ENCODE results near the gene ZXDC.

ZXDC gene

DNA sequence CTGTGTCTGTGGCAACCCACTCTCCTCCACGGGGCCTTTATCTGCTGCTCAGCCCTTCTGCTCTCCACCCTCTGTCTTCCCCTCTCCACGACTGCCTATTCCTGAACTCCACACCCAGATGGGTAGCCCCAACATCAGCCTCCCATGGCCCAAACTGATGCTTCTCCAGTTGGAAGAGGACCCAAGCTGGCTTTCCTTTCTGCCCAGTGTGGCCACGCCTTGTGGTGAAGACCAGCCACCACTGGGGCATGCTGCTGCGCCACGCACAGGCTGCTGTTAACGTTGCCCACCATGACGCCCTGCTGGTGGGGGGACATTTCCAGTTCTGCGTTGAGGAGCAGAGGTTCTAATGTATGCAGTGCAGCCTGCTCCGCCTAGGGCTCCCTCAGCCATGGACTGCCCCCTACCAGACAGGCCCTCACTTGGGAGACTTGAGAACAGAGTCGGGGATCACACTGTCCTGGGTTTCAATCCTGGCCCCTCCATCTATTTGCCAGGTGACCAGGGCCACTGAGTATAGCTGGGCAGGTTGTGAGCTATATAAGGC lies 54.0 kb downstream of the ZXDC start:
- H3K36me3 ChIP-seq (ENCODE audit: insufficient read depth, low read length) = no peaks in the 10 kb centered on the region
- DNase-seq (ENCODE audit: low read depth, low spot score) = no peak
- no peak for TF ChIP-seq EZH2 (IDR thresholded peaks at IDR 0.05)
- TF ChIP-seq FOXP2 (optimal IDR thresholded peaks at IDR 0.05; ENCODE audit: control extremely low read depth, extremely low read length, insufficient read depth) = no peak
- TF ChIP-seq POLR2AphosphoS5 (IDR thresholded peaks at IDR 0.05; ENCODE audit: borderline replicate concordance, low read depth, low read length) = no peak
- peaks cover 6% of the 10 kb centered on the region; the same call in 1 of the 2 replicates for H3K9me3 ChIP-seq (ENCODE audit: low read depth, low read length)
- H3K4me3 ChIP-seq = no peak overlapping the region
- no peak overlapping the region for H3K9ac ChIP-seq (ENCODE audit: insufficient read length)
- no peak overlapping the region for H3K27ac ChIP-seq

- no peak overlapping the region for H3K9ac ChIP-seq (ENCODE audit: insufficient read length)
- H3K9me3 ChIP-seq (ENCODE audit: low read depth, low read length) = no peaks in the 10 kb centered on the region
- no peak overlapping the region for H3K27ac ChIP-seq
- H3K4me3 ChIP-seq = no peak overlapping the region
- TF ChIP-seq EZH2 (IDR thresholded peaks at IDR 0.05) = no peak
- no peak for TF ChIP-seq POLR2AphosphoS5 (IDR thresholded peaks at IDR 0.05; ENCODE audit: borderline replicate concordance, low read depth, low read length)
- no peak for TF ChIP-seq FOXP2 (optimal IDR thresholded peaks at IDR 0.05; ENCODE audit: control extremely low read depth, extremely low read length, insufficient read depth)
- no peaks in the 10 kb centered on the region for H3K36me3 ChIP-seq (ENCODE audit: insufficient read depth, low read length)
- no peak for DNase-seq (ENCODE audit: low read depth, low spot score)
Measured at GRCh38 chr3:126419886-126420786, 55.6 kb downstream of the ZXDC start.

DNA sequence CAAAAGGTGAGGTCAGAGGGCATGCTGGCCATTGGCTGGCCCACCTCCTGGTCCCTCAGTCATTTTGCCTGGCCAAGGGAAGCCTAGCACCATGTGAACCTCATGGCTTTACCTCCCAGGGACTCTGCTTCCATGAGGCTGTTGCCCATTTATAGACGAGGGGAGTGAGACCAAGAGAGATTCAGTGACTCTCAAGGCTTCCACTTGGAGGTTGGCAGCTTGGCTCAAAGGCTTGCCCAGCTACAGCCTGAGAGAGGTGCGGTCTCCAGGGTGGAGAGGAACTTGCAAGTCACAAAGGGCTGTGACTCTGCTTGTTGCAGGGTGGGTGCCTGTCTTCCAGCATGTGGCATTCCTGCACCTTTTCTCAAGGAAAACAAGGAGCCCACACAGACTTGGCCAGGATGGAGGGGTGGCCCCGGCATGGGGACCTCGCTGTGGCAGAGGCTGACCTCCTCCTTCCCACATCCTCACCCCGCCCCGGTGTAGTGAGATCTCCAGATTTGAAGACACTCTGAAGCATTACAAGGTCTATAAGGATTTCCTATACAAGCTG lies 56.5 kb downstream of the ZXDC start:
- DNase-seq (ENCODE audit: low read depth, low spot score) = no peak
- no peak for TF ChIP-seq POLR2AphosphoS5 (IDR thresholded peaks at IDR 0.05; ENCODE audit: borderline replicate concordance, low read depth, low read length)
- TF ChIP-seq FOXP2 (optimal IDR thresholded peaks at IDR 0.05; ENCODE audit: control extremely low read depth, extremely low read length, insufficient read depth) = no peak
- TF ChIP-seq EZH2 (IDR thresholded peaks at IDR 0.05) = no peak
- no peak overlapping the region for H3K4me3 ChIP-seq
- H3K36me3 ChIP-seq (ENCODE audit: insufficient read depth, low read length) = no peaks in the 10 kb centered on the region
- H3K27ac ChIP-seq = no peak overlapping the region
- H3K9ac ChIP-seq (ENCODE audit: insufficient read length) = no peak overlapping the region
- no peaks in the 10 kb centered on the region for H3K9me3 ChIP-seq (ENCODE audit: low read depth, low read length)

DNA sequence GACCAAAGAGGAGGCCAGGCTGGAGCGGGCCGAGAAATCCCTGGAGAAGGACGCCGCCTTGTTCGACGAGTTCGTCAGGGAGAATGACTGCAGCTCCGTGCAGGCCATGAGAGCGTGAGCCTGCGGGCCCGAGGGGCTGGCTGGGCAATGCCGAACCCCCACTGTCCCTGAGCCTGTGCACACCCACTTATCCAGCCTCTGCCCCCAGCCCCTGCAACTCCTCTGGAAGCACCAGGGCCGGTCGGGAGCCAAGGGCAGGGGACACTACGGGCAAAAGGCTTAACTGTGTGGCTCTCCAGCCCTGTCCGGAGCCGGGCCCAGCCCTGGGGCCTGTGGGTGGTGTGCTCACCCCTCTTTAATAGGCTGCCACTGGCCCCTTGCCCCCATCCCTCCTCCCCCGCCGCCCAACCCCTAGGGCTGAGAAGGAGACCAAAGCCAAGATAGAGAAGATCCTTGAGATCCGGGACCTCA lies 57.0 kb downstream of the ZXDC start:
- Histone ChIP-seq H3K9ac (ENCODE audit: insufficient read length) (no peak overlapping the region), H3K9me3 (ENCODE audit: low read depth, low read length) (no peaks in the 10 kb centered on the region), H3K36me3 (ENCODE audit: insufficient read depth, low read length) (no peaks in the 10 kb centered on the region), H3K4me3 (no peak overlapping the region), H3K27ac (no peak overlapping the region)
- no peak for DNase-seq (ENCODE audit: low read depth, low spot score)
- TF ChIP-seq FOXP2 (optimal IDR thresholded peaks at IDR 0.05; ENCODE audit: control extremely low read depth, extremely low read length, insufficient read depth) (no peak), EZH2 (IDR thresholded peaks at IDR 0.05) (no peak), POLR2AphosphoS5 (IDR thresholded peaks at IDR 0.05; ENCODE audit: borderline replicate concordance, low read depth, low read length) (no peak)

- Histone ChIP-seq H3K4me3 (no peak overlapping the region), H3K36me3 (ENCODE audit: insufficient read depth, low read length) (no peaks in the 10 kb centered on the region), H3K9me3 (ENCODE audit: low read depth, low read length) (no peaks in the 10 kb centered on the region), H3K9ac (ENCODE audit: insufficient read length) (no peak overlapping the region), H3K27ac (no peak overlapping the region)
- DNase-seq (ENCODE audit: low read depth, low spot score) = no peak
- no peak for TF ChIP-seq FOXP2 (optimal IDR thresholded peaks at IDR 0.05; ENCODE audit: control extremely low read depth, extremely low read length, insufficient read depth)
- no peak for TF ChIP-seq POLR2AphosphoS5 (IDR thresholded peaks at IDR 0.05; ENCODE audit: borderline replicate concordance, low read depth, low read length)
- TF ChIP-seq EZH2 (IDR thresholded peaks at IDR 0.05) = no peak
Measured at GRCh38 chr3:126417981-126418530, 57.6 kb downstream of the ZXDC start.

DNA sequence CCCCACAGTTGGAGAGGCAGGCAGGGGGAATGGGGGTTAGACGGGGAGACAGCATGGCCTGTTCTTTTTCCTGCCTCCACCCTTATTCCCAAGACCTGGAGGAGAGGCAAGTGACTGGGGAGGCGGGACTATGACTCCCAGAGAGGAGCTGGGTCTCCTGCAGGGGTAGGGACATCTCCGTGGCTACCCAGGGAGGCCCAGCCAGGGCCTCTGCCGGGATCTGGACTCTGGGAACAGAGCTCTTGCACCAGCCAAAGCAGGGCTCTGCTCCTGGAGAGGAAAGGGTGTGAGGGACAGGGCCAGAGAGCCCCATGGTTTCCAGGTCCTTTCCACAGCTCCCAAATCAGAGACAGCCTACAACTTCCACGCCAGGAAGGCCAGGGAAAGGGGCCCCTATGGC lies 58.2 kb downstream of the ZXDC start:
- no peak overlapping the region for H3K27ac ChIP-seq
- H3K9me3 ChIP-seq (ENCODE audit: low read depth, low read length) = no peaks in the 10 kb centered on the region
- no peak for TF ChIP-seq POLR2AphosphoS5 (IDR thresholded peaks at IDR 0.05; ENCODE audit: borderline replicate concordance, low read depth, low read length)
- no peak for TF ChIP-seq EZH2 (IDR thresholded peaks at IDR 0.05)
- TF ChIP-seq FOXP2 (optimal IDR thresholded peaks at IDR 0.05; ENCODE audit: control extremely low read depth, extremely low read length, insufficient read depth) = no peak
- DNase-seq (ENCODE audit: low read depth, low spot score) = no peak
- no peak overlapping the region for H3K4me3 ChIP-seq
- no peak overlapping the region for H3K9ac ChIP-seq (ENCODE audit: insufficient read length)
- H3K36me3 ChIP-seq (ENCODE audit: insufficient read depth, low read length) = no peaks in the 10 kb centered on the region

- DNase-seq (ENCODE audit: low read depth, low spot score) = no peak
- Histone ChIP-seq H3K27ac (no peak overlapping the region), H3K9me3 (ENCODE audit: low read depth, low read length) (no peaks in the 10 kb centered on the region), H3K36me3 (ENCODE audit: insufficient read depth, low read length) (no peaks in the 10 kb centered on the region), H3K9ac (ENCODE audit: insufficient read length) (no peak overlapping the region), H3K4me3 (no peak overlapping the region)
- TF ChIP-seq EZH2 (IDR thresholded peaks at IDR 0.05) (no peak), POLR2AphosphoS5 (IDR thresholded peaks at IDR 0.05; ENCODE audit: borderline replicate concordance, low read depth, low read length) (no peak), FOXP2 (optimal IDR thresholded peaks at IDR 0.05; ENCODE audit: control extremely low read depth, extremely low read length, insufficient read depth) (no peak)
Measured at GRCh38 chr3:126416943-126417342, 58.7 kb downstream of the ZXDC start.

All from SK-N-MC (cell line).